Measurements from ENCODE around the gene RPS6KB2. TPM values are rescaled to one million over a fixed set of nuclear protein-coding genes. Genes with fewer than 3 reads are reported as not detected.

RPS6KB2 gene
- total and polyA plus RNA-seq, 9 of the 15 experiments (the other 6 are each of a cell fraction or from before 2014, with no cell fraction given), result 0.42 to 122 (median 82.6) TPM

- peak; percentile 92 to 93 for TF ChIP-seq MAZ (CRISPR knock-in tag; conservative IDR thresholded peaks at IDR 0.05 in 1 of 2, IDR thresholded peaks at IDR 0.05 in 1 of 2)
- TF ChIP-seq MLX (CRISPR knock-in tag; conservative IDR thresholded peaks at IDR 0.05), result no peak
- no peak for TF ChIP-seq DLX4 (CRISPR knock-in tag; IDR thresholded peaks at IDR 0.05)
- TF ChIP-seq NR0B1 (IDR thresholded peaks at IDR 0.05; ENCODE audit: partially characterized antibody), result no peak
- TF ChIP-seq MAX (CRISPR knock-in tag; IDR thresholded peaks at IDR 0.05), result peak; percentile 14; the same call in 1 of the 2 replicates
- peak; percentile 73; the same call in 1 of the 2 replicates for TF ChIP-seq PML (IDR thresholded peaks at IDR 0.05; ENCODE audit: low read length)
- peak; percentile 78 for TF ChIP-seq ETS1 (conservative IDR thresholded peaks at IDR 0.05; ENCODE audit: control insufficient read depth, low read depth, low read length)
- 0 out of 2 replicates have a peak, but pooled peaks have one; percentile 55 for TF ChIP-seq ZNF592 (IDR thresholded peaks at IDR 0.05)
- no peak for TF ChIP-seq ZFP91 (CRISPR knock-in tag; IDR thresholded peaks at IDR 0.05)
- peak; percentile 48; the same call in 1 of the 2 replicates for TF ChIP-seq HNRNPL (IDR thresholded peaks at IDR 0.05; ENCODE audit: low read depth, low read length)
- peak; percentile 46; the same call in 1 of the 2 replicates for TF ChIP-seq FOSL1 (tag; conservative IDR thresholded peaks at IDR 0.05)
- TF ChIP-seq TFAP4 (CRISPR knock-in tag; IDR thresholded peaks at IDR 0.05; ENCODE audit: borderline replicate concordance), result peak; percentile 91
- TF ChIP-seq ZNF583 (CRISPR knock-in tag; IDR thresholded peaks at IDR 0.05), result 0 out of 2 replicates have a peak, but pooled peaks have one; percentile 17
- TF ChIP-seq POLR2H (tag; IDR thresholded peaks at IDR 0.05; ENCODE audit: low read depth), result peak; percentile 40; the same call in 1 of the 2 replicates
Observed at GRCh38 chr11:67468759-67469507, 40.6 kb downstream of the RPS6KB2 start, which contains the start of gene TMEM134 (continued).

All from K562 (cell line).